Sigmoid colon (tissue), 7 donors: ENCODE measurements around the gene DSCAM. TPM values are rescaled to one million over a fixed set of nuclear protein-coding genes. Genes with fewer than 3 reads are reported as not detected.

Experiments
- DNase-seq: peaks from one replicate; pipeline ENCODE4 v3.0.0-alpha.2; 2019
- H3K27ac ChIP-seq, 4 donors: fragments of 200-600 bp; sonication (generic); one replicate each; pipeline ENCODE4 v1.5.1; 2016 to 2019; ENCODE audit warnings: mild to moderate bottlenecking in 1 of 4
- H3K27me3 ChIP-seq, 3 donors: fragments of 200-600 bp; sonication (generic); one replicate each; pipeline ENCODE4 v1.5.1; 2019; ENCODE audit warnings: mild to moderate bottlenecking in 1 of 3
- H3K36me3 ChIP-seq, 4 donors: fragments of 200-600 bp; sonication (generic); one replicate each; pipeline ENCODE4 v1.5.1; 2016 to 2019
- H3K4me1 ChIP-seq, 4 donors: fragments of 200-600 bp; sonication (generic); one replicate each; pipeline ENCODE4 v1.5.1; 2017 to 2019
- H3K4me3 ChIP-seq, 4 donors: fragments of 200-600 bp; sonication (generic); one replicate each; pipeline ENCODE4 v1.5.1; 2017 to 2019; ENCODE audit warnings: mild to moderate bottlenecking in 2 of 4, moderate library complexity in 1 of 4
- H3K9me3 ChIP-seq, 4 donors: fragments of 200-600 bp in 3 of 4; sonication (generic) in 3 of 4; one replicate each; pipeline versions ENCODE4 v1.5.1 to v1.6.1; 2013 to 2019
- EP300 ChIP-seq, 4 donors: sonication (generic); formaldehyde crosslinking; IDR thresholded peaks; one replicate each; pipeline ENCODE4 v1.6.1; 2017; ENCODE audit warnings: antibody characterized with exemption in 4 of 4
- POLR2A ChIP-seq, 2 donors: fragments of 450-650 bp; IDR thresholded peaks; one replicate each; pipeline ENCODE4 v1.6.1; 2016; ENCODE audit warnings: antibody characterized with exemption in 2 of 2, mild to moderate bottlenecking in 2 of 2, moderate library complexity in 2 of 2
- POLR2AphosphoS5 ChIP-seq, 4 donors: sonication (generic); formaldehyde crosslinking; IDR thresholded peaks; one replicate each; pipeline ENCODE4 v1.6.1; 2017; ENCODE audit warnings: antibody characterized with exemption in 4 of 4
- WGBS, 2 donors: extraction: QIAGEN DNeasy Blood & Tissue Kit; methylation state at CpG; one replicate each; pipeline ENCODE4 v1.1.7; 2013; 5-methylcytosine and 5-hydroxymethylcytosine counted together
- intact Hi-C: fragments of 100-400 bp; cut with DNase I; formaldehyde crosslinking; loops from one replicate; pipeline ENCODE4 v1.15.1; 2023
- polyA plus RNA-seq, 3 donors: library from polyadenylated mRNA; stranded (reverse); fragments of 200-250 nt; gene quantifications; one replicate each; pipeline ENCODE4 v1.2.3, GENCODE V29; 2013
- total RNA-seq, 4 donors: library from RNA; depleted of rRNA; stranded (reverse); fragments of >200 nt; gene quantifications; one replicate each; pipeline ENCODE4 v1.1.0, GENCODE V29; 2016
- TF ChIP-seq, protein P1 (sequence below), 4 experiments: fragments of 450-650 bp in 3 of 4; fragments of 200-600 bp in 1 of 4; IDR thresholded peaks; one replicate each; pipeline ENCODE4 v1.5.1; 2016 to 2019; ENCODE audit warnings: antibody characterized with exemption in 4 of 4, mild to moderate bottlenecking in 3 of 4, moderate library complexity in 2 of 4
- donor health status: healthy with polysubstance abuse.
- donor health status: Bipolar disorder and iron deficiency.
- donor health status: healthy.

DSCAM gene
- total and polyA plus RNA-seq, 7 donors: 0.17 to 0.55 (median 0.33) TPM; not detected in 2

GRCh38 chr21:40770435-40771055 is 76.4 kb downstream of the DSCAM start:
- no peaks in the 10 kb centered on the region for H3K36me3 ChIP-seq
- DNase-seq: no peak
- H3K4me3 ChIP-seq: no peak overlapping the region
- no peaks in the 10 kb centered on the region for H3K4me1 ChIP-seq
- H3K27ac ChIP-seq: no peak overlapping the region
- WGBS, 2 donors: 62 to 64% methylated on average over 5 of the region's 5 CpGs
- no peaks in the 10 kb centered on the region for H3K27me3 ChIP-seq
- no peaks in the 10 kb centered on the region for H3K9me3 ChIP-seq
- TF ChIP-seq, protein P1, sequence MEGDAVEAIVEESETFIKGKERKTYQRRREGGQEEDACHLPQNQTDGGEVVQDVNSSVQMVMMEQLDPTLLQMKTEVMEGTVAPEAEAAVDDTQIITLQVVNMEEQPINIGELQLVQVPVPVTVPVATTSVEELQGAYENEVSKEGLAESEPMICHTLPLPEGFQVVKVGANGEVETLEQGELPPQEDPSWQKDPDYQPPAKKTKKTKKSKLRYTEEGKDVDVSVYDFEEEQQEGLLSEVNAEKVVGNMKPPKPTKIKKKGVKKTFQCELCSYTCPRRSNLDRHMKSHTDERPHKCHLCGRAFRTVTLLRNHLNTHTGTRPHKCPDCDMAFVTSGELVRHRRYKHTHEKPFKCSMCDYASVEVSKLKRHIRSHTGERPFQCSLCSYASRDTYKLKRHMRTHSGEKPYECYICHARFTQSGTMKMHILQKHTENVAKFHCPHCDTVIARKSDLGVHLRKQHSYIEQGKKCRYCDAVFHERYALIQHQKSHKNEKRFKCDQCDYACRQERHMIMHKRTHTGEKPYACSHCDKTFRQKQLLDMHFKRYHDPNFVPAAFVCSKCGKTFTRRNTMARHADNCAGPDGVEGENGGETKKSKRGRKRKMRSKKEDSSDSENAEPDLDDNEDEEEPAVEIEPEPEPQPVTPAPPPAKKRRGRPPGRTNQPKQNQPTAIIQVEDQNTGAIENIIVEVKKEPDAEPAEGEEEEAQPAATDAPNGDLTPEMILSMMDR (IDR thresholded peaks at IDR 0.05): no peak
- intact Hi-C loops: no loop called here

GRCh38 chr21:40769231-40769630 is 77.7 kb downstream of the DSCAM start:
- TF ChIP-seq POLR2AphosphoS5 (IDR thresholded peaks at IDR 0.05): no peak
- no peak for TF ChIP-seq EP300 (IDR thresholded peaks at IDR 0.05)
- TF ChIP-seq POLR2A (IDR thresholded peaks at IDR 0.05): no peak
- TF ChIP-seq, protein P1 (IDR thresholded peaks at IDR 0.05): no peak
- DNase-seq: no peak

GRCh38 chr21:40768056-40768455 is 78.9 kb downstream of the DSCAM start:
- no peaks in the 10 kb centered on the region for H3K4me1 ChIP-seq

More at GRCh38 chr21:40769231-40769630, 77.7 kb downstream of the DSCAM start:
- Histone ChIP-seq H3K4me3 (no peak overlapping the region), H3K27me3 (no peaks in the 10 kb centered on the region), H3K9me3 (no peaks in the 10 kb centered on the region), H3K36me3 (no peaks in the 10 kb centered on the region), H3K4me1 (no peaks in the 10 kb centered on the region), H3K27ac (no peak overlapping the region)
- intact Hi-C loops: no loop called here
- 93 to 95% methylated on average over 1 of the region's 1 CpG for WGBS, 2 donors

DNA sequence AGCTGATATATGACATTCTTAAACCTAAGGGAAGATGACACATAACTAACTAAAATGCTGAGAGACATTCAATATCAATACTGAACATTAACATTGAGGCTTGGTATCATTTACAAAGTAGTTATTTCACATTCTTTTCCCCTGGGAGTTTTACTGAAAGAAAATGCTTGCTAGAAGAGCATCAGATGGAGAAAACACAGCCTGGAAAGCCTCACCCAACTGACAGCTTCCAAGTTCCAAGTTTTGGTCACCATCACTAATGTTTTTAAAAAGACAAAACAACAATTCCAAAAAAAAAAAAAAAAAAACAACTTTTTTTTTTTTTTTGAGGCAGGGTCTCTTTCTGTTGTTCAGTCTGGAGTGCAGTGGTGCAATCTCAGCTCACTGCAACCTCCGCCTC is 80.6 kb downstream of the DSCAM start:
- no peaks in the 10 kb centered on the region for H3K9me3 ChIP-seq
- no peaks in the 10 kb centered on the region for H3K27me3 ChIP-seq
- intact Hi-C loops: no loop called here
- TF ChIP-seq EP300 (IDR thresholded peaks at IDR 0.05) (no peak), POLR2A (IDR thresholded peaks at IDR 0.05) (no peak), POLR2AphosphoS5 (IDR thresholded peaks at IDR 0.05) (no peak)
- TF ChIP-seq, protein P1 (IDR thresholded peaks at IDR 0.05): no peak
- no peak overlapping the region for H3K4me3 ChIP-seq
- no peaks in the 10 kb centered on the region for H3K4me1 ChIP-seq
- WGBS, 2 donors: 93 to 95% methylated on average over 1 of the region's 1 CpG
- no peak for DNase-seq
- no peak overlapping the region for H3K27ac ChIP-seq
- H3K36me3 ChIP-seq: no peaks in the 10 kb centered on the region

More at GRCh38 chr21:40768056-40768455, 78.9 kb downstream of the DSCAM start:
- H3K27ac ChIP-seq: no peak overlapping the region
- no peak for TF ChIP-seq EP300 (IDR thresholded peaks at IDR 0.05)
- no peak for TF ChIP-seq POLR2AphosphoS5 (IDR thresholded peaks at IDR 0.05)
- TF ChIP-seq, protein P1 (IDR thresholded peaks at IDR 0.05): no peak
- TF ChIP-seq POLR2A (IDR thresholded peaks at IDR 0.05): no peak
- no peaks in the 10 kb centered on the region for H3K9me3 ChIP-seq
- 55 to 75% methylated on average over 2 of the region's 2 CpGs for WGBS, 2 donors
- no peak for DNase-seq
- intact Hi-C loops: no loop called here
- H3K4me3 ChIP-seq: no peak overlapping the region
- no peaks in the 10 kb centered on the region for H3K36me3 ChIP-seq
- H3K27me3 ChIP-seq: no peaks in the 10 kb centered on the region

DNA sequence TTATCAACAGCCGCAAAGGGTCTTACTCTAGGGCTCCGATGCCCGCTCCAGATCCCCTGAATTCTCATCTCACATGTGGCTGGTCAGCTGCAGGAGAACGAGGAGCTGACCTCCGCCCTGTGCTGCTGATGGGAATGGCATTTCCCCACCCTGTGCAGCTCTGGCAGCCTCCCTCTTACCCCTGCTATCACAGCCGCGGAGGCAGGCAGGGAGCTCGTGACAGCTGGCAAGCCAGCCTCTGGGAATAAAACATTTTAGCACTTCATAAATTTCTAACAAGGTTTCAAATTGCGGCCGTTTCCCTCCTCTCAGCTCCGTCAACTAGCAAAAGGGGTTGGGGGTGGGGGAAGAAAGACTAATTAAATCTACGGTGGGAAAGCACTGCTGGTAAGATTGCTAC is 81.1 kb downstream of the DSCAM start:
- intact Hi-C loops: no loop called here
- no peak overlapping the region for H3K27ac ChIP-seq
- H3K36me3 ChIP-seq: no peaks in the 10 kb centered on the region
- H3K27me3 ChIP-seq: no peaks in the 10 kb centered on the region
- H3K9me3 ChIP-seq: no peaks in the 10 kb centered on the region
- WGBS, 2 donors: 44 to 58% methylated on average over 12 of the region's 12 CpGs
- H3K4me1 ChIP-seq: no peaks in the 10 kb centered on the region
- no peak overlapping the region for H3K4me3 ChIP-seq
- TF ChIP-seq EP300 (IDR thresholded peaks at IDR 0.05) (no peak), POLR2A (IDR thresholded peaks at IDR 0.05) (no peak), POLR2AphosphoS5 (IDR thresholded peaks at IDR 0.05) (no peak)
- TF ChIP-seq, protein P1 (IDR thresholded peaks at IDR 0.05): no peak
- no peak for DNase-seq
